Gastrocnemius medialis (tissue), 4 donors: Measurements from ENCODE around the gene ECE1.

Experiments used
- POLR2A ChIP-seq, 2 donors: fragments of 450-650 bp; IDR thresholded peaks; one replicate each; pipeline ENCODE4 v1.6.1; 2017; ENCODE audit warnings: antibody characterized with exemption in 2 of 2, mild to moderate bottlenecking in 2 of 2, moderate library complexity in 2 of 2
- TF ChIP-seq, protein P1 (sequence below), 5 experiments: fragments of 450-650 bp in 3 of 5; fragments of 200-600 bp in 2 of 5; sonication (generic) in 2 of 5; IDR thresholded peaks in 4 of 5; conservative IDR thresholded peaks in 1 of 5; 1 replicate in 4 of 5; 2 replicates in 1 of 5; pipeline ENCODE4 v1.5.1; 2016 to 2019; ENCODE audit warnings: antibody characterized with exemption in 5 of 5, mild to moderate bottlenecking in 3 of 5, moderate library complexity in 3 of 5

DNA sequence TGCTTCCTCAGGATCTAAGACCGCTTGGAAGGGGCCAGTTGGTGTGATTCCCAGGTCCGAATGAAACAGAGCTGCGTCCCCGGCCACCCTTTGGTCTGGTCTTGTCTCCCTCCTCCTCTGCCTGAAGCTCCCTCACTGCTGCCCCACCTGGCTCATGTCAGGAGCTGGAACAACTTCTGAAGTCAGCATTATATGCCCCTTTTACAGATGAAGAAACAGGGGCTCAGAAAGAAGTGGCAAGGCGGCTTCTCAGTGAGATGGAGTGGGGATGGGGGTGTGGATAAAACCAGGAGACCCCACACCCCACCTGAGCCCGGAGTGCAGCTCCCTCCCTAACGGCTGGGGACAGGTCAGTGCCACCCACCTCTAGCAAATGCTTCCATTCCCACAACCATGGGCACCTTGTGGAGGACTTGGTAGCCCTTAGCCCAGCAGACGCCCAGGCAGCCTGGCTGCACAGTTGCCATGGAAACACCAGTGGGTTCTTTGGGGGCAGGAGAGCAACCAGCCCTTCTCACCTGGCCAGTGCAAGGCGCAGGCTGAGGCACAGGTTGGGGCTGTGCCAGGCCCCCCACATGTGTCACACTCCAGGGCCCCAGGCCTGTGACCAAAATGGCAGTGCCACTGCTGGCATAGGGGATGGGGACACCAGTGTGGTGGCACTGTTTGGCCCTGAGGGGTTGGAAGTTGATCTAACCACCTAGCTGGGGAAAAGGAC lies 31.9 kb upstream of the ECE1 start:
- TF ChIP-seq, protein P1, sequence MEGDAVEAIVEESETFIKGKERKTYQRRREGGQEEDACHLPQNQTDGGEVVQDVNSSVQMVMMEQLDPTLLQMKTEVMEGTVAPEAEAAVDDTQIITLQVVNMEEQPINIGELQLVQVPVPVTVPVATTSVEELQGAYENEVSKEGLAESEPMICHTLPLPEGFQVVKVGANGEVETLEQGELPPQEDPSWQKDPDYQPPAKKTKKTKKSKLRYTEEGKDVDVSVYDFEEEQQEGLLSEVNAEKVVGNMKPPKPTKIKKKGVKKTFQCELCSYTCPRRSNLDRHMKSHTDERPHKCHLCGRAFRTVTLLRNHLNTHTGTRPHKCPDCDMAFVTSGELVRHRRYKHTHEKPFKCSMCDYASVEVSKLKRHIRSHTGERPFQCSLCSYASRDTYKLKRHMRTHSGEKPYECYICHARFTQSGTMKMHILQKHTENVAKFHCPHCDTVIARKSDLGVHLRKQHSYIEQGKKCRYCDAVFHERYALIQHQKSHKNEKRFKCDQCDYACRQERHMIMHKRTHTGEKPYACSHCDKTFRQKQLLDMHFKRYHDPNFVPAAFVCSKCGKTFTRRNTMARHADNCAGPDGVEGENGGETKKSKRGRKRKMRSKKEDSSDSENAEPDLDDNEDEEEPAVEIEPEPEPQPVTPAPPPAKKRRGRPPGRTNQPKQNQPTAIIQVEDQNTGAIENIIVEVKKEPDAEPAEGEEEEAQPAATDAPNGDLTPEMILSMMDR (IDR thresholded peaks at IDR 0.05 in 4 of 5, conservative IDR thresholded peaks at IDR 0.05 in 1 of 5) = no peak
- TF ChIP-seq POLR2A (IDR thresholded peaks at IDR 0.05) = no peak
